ENCODE data around the gene ODC1.

The ODC1 gene

GRCh38 chr2:10454505-10454904 lies 6.4 kb upstream of the ODC1 start:
- H3K4me3 ChIP-seq (ENCODE audit: low read depth, low read length) = no peak overlapping the region
- in situ Hi-C loops (cut with HindIII; ENCODE audit: low sequenced_read_pairs) = no loop called here
- no peak for TF ChIP-seq CTCF (IDR thresholded peaks at IDR 0.05; ENCODE audit: low read depth, low read length, missing control alignments)
- no peak for DNase-seq (ENCODE audit: low read depth)

- TF ChIP-seq CTCF (IDR thresholded peaks at IDR 0.05; ENCODE audit: low read depth, low read length, missing control alignments) = no peak
- in situ Hi-C loops (cut with HindIII; ENCODE audit: low sequenced_read_pairs) = no loop called here
- DNase-seq (ENCODE audit: low read depth) = no peak
Observed at GRCh38 chr2:10453905-10454298, 5.8 kb upstream of the ODC1 start.

GRCh38 chr2:10452956-10453904 lies 5.1 kb upstream of the ODC1 start:
- DNase-seq (ENCODE audit: low read depth) = no peak
- TF ChIP-seq CTCF (IDR thresholded peaks at IDR 0.05; ENCODE audit: low read depth, low read length, missing control alignments) = no peak
- in situ Hi-C loops (cut with HindIII; ENCODE audit: low sequenced_read_pairs) = no loop called here
- no peak overlapping the region for H3K4me3 ChIP-seq (ENCODE audit: low read depth, low read length)

More at GRCh38 chr2:10453905-10454298, 5.8 kb upstream of the ODC1 start:
- no peak overlapping the region for H3K4me3 ChIP-seq (ENCODE audit: low read depth, low read length)

- in situ Hi-C loops (cut with HindIII; ENCODE audit: low sequenced_read_pairs) = no loop called here
- DNase-seq (ENCODE audit: low read depth) = no peak
- no peak for TF ChIP-seq CTCF (IDR thresholded peaks at IDR 0.05; ENCODE audit: low read depth, low read length, missing control alignments)
- H3K4me3 ChIP-seq (ENCODE audit: low read depth, low read length) = no peak overlapping the region
Observed at GRCh38 chr2:10452312-10452711, 4.2 kb upstream of the ODC1 start.

- no peak for TF ChIP-seq CTCF (IDR thresholded peaks at IDR 0.05; ENCODE audit: low read depth, low read length, missing control alignments)
- in situ Hi-C loops (cut with HindIII; ENCODE audit: low sequenced_read_pairs) = no loop called here
- no peak for DNase-seq (ENCODE audit: low read depth)
- H3K4me3 ChIP-seq (ENCODE audit: low read depth, low read length) = no peak overlapping the region
Observed at GRCh38 chr2:10451819-10452218, 3.7 kb upstream of the ODC1 start.

- no peak for DNase-seq (ENCODE audit: low read depth)
- TF ChIP-seq CTCF (IDR thresholded peaks at IDR 0.05; ENCODE audit: low read depth, low read length, missing control alignments) = no peak
- in situ Hi-C loops (cut with HindIII; ENCODE audit: low sequenced_read_pairs) = loop anchor here (5.0 kb wide), 1 partner anchor 217 kb away; no protein-coding TSS in a partner anchor
- no peak overlapping the region for H3K4me3 ChIP-seq (ENCODE audit: low read depth, low read length)
Observed at GRCh38 chr2:10449838-10450691, 1.9 kb upstream of the ODC1 start.
